HG03025 (cell line): ENCODE data around the gene LYRM4.

ENCODE experiments used
- ATAC-seq: cut with Tn5 transposase; IDR thresholded peaks from one replicate; pipeline ENCODE4 v1.9.1; 2021; ENCODE audit warnings: mild to moderate bottlenecking, moderate library complexity; ENCODE audit not compliant: unreplicated experiment, low FRiP score

Gene LYRM4

GRCh38 chr6:5107341-5107740 lies 153.4 kb downstream of the LYRM4 start:
- ATAC-seq, result no peak

DNA sequence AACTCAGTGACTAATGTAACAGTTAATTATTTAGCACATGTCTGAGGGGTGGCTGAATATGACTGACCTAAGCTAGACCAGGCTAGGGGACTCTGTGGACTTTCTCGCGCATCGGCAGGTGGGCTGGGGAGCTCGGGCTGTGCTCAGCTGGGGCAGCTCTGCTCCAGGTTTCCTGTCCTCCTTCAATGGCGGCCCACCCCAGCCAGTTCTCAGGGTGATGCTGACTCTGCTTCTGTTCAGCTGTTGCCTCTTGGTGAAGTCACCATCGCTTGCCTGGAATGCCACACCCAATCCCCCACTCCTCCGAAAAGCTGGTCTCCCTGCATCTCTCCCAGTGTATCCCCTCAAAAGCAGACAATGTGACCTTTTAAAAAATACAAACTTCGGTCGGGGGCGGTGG lies 155.6 kb downstream of the LYRM4 start:
- no peak for ATAC-seq

DNA sequence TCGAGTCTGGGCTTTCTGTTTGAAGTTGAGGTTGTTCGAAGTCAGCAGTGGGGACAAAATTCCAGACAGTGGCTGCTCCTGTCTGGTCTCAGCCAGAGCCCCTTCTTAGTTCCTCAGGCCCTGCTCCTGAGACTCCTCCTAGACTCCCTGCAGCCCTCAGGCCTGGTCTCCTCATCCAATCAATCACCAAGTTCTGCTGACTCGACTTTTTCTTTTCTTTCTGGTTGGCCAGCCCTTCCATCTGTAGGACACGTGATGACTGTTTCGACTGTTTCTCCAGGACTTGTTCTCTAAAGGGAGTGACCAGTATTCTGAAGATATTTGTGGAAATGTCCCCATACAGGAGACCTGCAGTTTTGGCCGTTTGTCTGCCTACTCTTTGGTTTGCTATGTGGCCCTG lies 156.1 kb downstream of the LYRM4 start:
- no peak for ATAC-seq

GRCh38 chr6:5103250-5103649 lies 157.5 kb downstream of the LYRM4 start:
- no peak for ATAC-seq

DNA sequence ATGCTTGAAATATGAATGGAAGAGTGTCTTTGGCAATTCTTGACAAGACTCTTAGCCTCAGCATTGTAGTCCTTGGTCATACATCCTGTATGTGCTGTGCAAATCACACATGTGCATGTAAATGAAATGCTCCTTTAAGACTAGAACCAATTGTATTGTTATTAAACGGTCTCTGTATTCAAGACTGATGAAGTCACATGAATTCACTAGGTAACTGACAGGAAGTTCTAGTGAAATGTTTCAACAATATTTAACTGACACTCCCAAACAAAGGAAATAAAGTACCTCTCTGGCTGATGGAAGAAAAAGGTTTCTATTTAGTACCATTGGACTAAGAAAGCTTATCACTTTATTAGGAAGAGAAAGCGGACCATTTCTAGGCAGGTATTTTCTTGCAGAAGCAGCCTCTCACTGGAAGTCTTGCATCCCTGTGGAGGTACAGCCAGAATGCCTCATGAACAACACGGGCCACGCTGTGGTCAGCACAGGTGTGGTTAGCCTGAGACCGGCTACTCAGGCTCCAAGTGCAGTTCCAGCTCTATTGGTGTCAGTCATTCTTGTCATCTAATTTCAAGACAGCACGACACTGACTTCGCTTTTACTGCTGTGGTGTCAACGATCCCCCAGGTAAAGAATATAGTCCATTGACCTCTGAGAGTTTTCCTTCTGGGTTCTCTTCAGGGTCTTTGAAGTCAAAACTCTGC lies 158.3 kb downstream of the LYRM4 start:
- no peak for ATAC-seq

DNA sequence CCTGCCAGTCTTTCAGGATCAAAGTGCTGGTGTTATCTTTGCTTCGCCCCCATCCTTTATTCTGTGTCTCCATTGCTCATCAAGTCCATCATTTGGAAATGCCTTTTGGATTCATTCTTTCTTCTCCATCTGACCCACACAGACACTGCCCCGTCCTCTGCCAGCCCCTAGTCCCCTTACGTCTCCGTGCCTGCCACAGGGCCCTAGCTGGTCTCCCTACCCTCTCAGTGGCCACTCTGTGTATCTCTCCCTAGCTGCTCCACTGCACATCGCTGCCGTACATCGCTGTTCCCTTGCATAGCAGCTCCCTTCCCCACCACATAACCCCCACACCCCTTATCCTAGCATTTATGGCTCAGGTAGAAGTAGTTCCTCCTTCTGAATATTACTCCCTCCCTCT lies 159.9 kb downstream of the LYRM4 start:
- ATAC-seq, result no peak

- ATAC-seq, result no peak
Measured at GRCh38 chr6:5099537-5099936, 161.2 kb downstream of the LYRM4 start.

- ATAC-seq, result no peak
Measured at GRCh38 chr6:5098501-5099270, 162.1 kb downstream of the LYRM4 start.

DNA sequence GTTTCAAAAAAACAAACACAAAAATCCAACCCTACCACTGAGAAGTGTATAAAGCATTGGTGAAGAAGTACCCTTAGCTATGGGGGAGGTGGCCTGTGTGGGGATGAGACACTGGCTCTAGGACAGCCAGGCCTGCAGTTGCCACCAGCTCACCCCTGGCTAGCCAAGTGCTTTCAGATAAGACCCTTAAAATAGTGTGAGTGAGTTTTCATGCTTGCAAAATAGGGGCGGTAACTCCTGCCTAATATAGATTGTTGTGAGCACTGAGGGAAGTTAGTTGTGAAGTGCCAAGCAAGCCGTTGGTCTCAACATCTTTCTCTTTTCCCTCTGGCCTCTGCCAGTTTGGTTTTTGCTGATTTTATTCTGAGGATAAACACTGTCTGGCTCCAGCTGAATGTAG lies 164.3 kb downstream of the LYRM4 start:
- ATAC-seq, result no peak

GRCh38 chr6:5095236-5095635 lies 165.5 kb downstream of the LYRM4 start:
- ATAC-seq, result no peak

- ATAC-seq, result no peak
Measured at GRCh38 chr6:5094327-5094726, 166.4 kb downstream of the LYRM4 start.

GRCh38 chr6:5093231-5094015 lies 167.3 kb downstream of the LYRM4 start:
- no peak for ATAC-seq

DNA sequence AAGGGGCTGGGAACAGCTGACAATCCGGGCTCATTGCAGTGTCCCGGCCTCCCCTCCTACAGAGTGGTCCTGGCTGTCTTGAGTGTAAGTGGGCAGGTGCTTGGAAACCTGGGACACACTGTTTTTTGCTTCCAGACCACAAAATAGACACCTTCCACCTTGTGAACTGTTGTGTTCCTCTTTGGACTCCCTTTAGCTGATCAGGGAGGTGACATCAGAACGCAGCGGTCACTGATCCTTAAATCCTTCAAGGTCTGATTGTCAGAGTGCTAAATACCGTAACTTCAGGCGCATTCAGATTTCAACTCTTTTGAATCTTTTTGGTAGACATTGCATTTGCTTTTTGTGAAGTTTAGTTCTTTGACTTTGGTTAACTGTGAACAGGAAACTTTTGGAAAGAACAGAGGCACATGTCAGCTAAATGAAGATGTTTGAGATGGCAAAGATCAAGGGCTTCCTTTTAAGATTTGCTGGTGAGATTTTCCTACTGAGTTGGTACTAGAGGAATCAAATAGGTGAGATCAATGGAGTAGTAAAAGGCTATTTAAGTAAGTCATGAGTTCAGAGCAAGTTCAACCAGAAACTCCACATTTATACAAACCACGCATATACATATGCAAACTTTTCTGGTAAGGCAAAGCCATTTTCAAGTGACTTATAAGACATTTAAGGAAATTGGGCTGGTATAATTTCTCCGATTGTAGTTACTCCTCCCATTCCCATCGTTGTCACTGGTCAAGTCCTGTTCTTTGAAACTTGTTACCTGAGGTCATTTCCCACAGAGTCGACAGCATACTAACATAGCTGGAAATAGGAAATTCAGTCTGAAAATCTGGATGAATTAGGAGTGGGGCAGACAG lies 169.3 kb downstream of the LYRM4 start:
- ATAC-seq, result no peak

DNA sequence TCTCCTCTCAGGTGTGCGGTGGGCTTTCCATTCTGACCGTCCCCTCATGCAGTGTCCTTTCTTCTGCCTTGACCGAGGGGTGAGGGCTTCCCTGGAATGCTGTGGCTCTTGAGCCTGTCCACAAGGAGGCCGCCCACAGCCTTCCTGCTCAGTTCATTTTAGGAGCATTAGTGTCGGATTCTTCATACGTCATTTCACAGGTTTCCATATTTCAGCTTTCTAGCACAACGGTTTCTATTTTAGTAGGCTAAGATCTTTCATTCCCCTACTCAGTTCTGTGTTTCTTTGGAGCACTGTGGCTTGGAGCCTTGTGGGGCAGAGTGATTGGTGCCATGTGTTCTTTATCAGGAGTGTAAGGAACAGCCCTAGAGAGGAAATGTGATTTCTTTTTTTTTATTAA lies 170.1 kb downstream of the LYRM4 start:
- ATAC-seq, result no peak

DNA sequence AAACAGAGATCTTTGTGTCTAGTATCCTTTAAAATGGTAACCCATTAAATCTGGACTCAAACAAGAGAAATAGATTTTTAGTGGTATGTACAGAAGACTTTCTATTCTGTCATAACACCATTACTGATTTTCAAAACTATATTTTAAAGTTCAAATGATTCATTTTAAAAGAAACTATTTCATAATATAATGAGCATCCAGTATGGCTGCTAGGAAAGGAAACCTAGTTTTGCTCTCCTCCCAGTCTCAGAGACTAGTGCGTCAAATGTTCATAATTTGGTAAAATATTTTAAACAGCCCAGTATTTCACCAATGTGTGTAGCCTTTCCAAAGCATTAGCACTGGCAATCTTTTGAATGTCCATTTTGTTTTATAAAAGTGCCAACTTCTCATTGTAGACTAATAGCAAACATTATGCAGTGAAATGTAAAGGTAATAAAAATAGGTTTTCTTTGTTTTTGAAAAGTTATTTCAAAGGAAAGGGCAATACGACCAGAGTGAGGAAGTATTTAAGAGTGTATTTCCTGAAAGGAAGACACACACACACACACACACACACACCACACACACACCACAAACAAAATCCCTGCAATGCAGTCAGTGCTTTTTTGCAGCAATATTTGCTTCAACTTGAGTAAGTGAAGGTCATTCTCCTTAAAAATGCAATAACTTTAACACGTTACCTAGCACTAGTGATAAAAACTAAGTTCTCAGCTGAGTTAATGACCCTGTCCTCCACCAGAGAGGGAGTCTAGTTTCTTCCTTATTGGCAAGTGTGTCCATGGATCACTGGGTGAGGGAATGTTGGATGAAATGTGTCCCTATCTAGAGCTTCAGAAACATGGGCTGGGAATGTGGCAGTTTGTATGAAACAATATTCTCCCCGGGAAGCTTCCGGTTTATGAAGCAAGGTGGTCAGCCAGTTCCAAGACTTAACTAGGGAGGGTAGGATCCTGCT lies 171.0 kb downstream of the LYRM4 start:
- no peak for ATAC-seq

GRCh38 chr6:5088780-5089179 lies 172.0 kb downstream of the LYRM4 start:
- no peak for ATAC-seq

GRCh38 chr6:5087389-5087788 lies 173.4 kb downstream of the LYRM4 start:
- ATAC-seq, result no peak

- ATAC-seq, result no peak
Measured at GRCh38 chr6:5086294-5086890, 174.4 kb downstream of the LYRM4 start.
